Measurements from ENCODE around the gene YDJC.
A peak's percentile ranks its signal among the peaks of the same experiment; 100 is the strongest.
"Not testable (repeated sequence)": the region's sequence is repeated elsewhere in the genome, so short reads cannot be mapped to it uniquely, and the experiment has no call there.

Gene YDJC

DNA sequence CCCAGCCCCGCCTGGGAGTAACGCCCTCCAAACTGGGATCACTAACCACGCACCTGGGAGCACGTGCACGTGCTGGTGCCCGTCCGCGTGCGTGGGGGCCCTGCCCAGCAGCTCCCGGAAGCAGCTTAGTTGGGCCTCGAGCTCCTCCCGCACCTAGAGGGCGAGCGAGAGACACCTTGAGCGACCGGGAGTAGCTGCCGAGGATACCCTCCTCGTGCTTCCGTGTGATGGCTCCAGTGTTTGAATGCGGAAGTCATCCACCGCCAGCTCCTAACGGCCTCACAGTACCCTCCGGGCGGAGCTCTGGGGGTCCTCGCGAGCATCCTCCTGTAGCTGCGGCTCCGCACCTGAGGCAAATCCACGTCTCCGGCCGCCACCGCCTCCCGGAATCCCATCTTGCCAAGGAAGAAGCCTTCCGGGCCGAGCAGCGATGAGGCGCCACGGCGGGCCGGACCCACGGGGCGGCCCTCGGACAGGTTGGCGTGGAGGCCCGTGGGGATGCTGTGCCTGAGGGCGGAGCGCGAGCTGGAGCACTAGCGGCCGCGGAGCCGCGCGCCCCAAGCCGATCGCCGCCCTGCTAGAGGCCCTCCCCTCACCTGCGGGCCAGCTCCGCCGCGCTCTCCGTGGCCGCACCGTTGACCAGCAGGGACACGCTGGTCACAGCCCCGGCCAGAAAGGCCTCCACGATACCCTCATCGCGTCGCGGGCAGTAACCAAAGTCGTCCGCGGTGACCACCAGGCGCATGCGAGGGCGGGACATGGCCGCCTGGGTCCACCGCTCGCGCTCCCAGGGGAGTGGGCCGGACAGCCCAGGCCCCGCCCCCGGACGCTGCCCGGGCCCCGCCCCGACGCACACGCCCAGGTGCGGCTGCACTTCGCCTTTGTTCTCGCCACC lies at the start of gene YDJC:
TSS of gene YDJC (minus strand) at position 768 of the 895 bp plus-strand sequence. CDS start at position 760, 8 bp downstream.
- peak; percentile 85 for DNase-seq

DNA sequence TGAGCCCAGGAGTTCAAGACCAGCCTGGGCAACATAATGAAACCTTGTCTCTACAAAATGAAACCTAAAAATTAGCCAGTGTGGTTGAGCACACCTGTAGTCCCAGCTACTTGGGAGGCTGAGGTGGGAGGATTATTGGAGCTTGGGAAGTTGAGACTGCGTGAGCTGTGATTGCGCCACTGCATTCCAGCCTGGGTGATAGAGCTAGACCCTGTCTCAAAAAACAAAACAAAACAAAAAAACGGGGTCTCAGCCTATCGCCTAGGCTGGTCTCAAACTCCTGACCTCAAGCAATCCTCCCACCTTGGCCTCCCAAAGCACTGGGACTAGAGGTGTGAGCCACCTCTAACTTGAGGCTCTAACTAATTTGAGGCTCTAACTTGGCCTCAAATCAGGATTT lies 49.6 kb upstream of the YDJC start:
- no peak for DNase-seq

GRCh38 chr22:21678842-21679241 lies 49.0 kb upstream of the YDJC start:
- DNase-seq = not testable (repeated sequence)

- no peak for DNase-seq
These were observed 48.0 kb upstream of the YDJC start for GRCh38 chr22:21677606-21678443.

DNA sequence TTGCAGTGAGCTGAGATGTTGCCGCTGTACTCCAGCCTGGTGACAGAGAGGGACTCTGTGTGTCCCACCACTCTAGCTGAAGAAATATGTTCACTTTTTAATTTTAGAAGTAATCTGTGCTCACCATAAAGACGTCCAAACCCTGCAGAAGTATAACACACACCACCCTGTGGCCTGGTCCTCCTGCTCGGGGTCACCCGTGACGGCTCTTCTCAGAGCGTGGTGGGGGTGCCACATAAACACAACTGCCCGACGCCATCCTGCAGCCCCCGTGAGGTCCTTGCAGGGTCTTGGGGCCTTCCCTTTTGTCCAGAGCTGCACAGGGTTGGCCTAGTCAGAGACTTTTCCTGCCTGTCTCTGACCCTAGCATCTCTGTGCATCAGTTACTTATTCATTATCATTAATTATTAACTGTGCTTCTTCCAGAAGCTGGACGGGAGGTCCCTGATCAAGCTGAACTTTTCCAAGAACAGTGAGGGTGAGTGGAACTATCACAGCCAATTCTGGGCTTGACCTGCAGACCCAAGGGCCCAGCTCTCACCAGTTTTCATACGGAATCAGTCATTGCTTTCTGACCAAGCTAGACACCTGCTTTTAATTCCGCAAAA lies 44.9 kb upstream of the YDJC start:
- DNase-seq = no peak

DNA sequence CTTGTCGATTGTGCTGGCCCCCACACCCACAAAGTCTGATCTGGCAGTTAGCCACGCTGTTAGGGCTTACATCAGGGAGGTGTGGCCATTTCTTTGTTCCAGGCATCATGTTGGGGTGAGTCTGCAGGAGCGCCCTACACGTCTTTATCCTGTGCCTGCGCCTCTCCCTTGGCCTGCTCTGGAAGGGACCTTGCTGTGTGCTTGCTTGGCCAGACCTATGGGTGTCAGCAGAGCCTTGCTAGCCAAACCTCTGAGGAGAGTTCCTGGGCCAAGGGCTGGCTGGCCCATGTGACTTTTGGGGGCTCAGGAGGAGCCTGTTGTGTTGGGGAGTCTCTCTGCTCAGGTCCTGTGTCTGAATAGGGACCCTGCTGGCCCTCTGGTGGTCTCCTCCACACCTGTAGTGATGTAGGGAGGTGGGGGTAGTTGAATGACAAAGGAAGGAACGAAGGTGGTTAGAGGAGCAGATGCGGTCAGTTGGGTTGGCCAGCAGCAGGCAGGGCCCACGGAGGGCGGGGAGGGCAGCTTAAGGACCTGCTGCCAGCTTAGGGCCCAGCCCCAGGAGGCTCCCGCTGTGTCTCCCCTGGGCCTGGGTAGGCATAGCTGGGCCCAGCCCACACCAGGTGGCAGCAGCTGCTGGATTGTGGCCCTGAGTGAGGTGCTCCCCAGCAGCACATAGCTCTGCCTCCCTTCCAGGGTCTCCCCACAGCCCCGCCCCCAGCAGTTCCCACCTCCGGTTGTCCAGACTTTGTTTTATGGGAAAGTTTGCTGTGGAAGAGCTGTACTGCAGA lies 43.9 kb upstream of the YDJC start:
- DNase-seq = no peak

DNA sequence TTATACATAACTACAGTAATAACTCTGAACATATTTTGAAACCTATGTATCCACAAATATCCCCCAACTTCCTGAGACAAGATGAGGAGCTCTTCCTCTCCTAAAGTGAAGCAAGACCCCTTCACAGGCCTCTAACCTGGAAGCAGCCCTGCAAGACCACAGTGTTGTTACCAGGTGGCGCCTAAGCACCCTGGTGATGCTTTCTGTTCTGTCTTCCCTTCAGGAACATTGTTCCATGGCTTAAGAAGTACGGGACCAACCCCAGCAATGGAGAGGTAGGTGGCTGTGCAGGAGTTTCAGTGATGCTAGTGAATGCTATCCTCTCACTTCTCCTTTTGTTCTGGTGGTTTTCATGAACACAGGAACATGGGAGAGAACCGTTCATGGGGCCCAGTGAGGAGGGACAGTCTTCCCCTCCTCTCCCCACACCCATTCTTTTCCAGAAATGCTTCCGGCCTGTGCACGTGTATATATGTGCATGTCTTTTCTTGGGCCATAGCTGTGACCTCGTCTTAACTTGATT lies 42.3 kb upstream of the YDJC start:
- DNase-seq = no peak

GRCh38 chr22:21669026-21669425 lies 39.2 kb upstream of the YDJC start:
- no peak for DNase-seq

DNA sequence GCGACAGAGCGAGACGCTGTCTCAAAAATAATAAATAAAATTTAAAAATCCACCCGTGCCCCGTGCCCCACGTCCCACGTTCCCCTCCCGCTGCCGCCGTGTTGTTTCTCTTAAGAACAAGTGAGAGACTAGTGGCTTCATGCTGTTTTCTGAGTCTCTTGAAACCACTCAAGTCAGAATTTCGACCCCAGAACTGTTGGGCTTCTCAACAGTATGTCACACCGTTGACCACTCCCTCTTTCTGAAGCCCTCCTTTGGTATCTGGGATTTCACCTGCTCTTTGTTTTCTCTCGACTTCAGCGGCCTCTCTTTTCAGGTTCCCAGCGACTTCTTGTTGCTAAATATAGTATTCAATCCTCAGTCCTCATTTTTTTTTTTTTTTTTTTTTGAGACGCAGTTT lies 37.0 kb upstream of the YDJC start:
- no peak for DNase-seq

DNA sequence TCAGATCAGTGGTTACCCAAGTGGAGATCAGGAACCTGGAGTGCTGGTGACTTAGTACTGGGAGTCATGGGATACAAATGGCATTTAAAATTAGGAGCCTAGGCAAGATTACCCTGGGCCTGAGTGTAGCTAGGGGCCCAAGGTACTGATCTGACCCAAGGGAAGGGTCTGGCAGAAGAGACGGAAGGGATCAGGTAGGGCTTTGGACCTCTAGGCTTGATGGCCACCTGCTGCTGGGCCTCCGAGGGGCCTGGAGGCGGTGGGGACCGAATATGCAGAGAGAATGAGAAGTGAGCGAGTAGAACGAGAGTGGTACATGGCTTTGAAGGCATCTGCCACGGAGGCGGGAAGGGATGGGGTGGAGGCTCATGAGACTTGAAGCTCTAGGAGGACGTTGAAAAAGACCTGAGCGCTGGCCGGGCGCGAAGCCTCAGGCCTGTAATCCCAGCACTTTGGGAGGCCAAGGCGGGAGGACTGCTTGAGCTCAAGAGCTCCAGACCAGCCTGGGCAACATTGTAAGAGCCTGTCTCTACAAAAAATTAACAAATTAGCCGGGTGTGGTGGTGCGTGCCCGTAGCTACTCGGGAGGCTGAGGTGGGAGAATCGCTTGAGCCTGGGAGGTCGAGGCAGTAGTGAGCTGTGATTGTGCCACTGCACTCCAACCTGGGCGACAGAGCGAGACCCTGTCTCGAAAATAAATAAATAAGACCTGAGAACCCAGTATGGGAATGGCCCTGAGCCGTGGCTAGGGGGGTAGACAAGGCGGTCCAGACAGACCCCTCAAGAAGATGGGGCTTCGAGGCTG lies 35.4 kb upstream of the YDJC start:
- no peak for DNase-seq

- no peak for DNase-seq
These were observed 33.9 kb upstream of the YDJC start for GRCh38 chr22:21663738-21664137.

- no peak for DNase-seq
These were observed 32.2 kb upstream of the YDJC start for GRCh38 chr22:21661991-21662390.

- no peak for DNase-seq
These were observed 31.1 kb upstream of the YDJC start for GRCh38 chr22:21660904-21661303.

- no peak for DNase-seq
These were observed 30.2 kb upstream of the YDJC start for GRCh38 chr22:21659864-21660525.

DNA sequence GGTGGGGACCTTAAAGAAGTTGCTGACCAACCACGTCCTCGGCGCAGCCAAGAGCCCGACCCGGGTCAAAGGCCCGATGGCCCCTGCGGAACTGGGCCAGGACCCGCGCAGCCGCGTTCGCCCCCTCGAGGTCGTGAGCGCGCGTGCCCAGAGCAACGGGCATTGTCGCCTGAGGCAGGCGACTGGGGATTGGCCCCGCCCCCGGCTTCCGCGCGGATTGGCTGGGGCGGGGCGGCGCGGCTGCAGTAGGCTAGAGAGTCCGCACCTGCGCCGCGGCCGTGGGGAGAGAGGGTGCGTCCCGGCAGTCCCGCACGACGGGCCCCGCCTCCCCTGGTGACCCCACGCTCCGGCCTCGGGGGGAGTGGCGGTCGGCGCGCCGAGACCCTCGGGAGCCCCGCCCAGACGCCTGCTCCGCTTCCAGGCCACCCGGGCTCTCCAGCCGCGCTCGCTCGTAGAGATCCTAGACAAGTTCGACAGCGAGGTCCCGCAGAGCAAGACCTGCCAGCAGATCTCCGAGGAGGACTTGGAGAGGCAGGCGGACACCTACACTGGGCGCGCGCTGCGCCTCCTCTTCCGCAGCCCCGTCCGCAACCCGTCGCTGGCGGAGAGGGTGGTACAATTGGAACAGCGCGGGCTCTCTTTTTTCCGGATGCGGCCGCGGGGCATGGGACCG lies 27.7 kb upstream of the YDJC start:
- DNase-seq = peak; percentile 45

DNA sequence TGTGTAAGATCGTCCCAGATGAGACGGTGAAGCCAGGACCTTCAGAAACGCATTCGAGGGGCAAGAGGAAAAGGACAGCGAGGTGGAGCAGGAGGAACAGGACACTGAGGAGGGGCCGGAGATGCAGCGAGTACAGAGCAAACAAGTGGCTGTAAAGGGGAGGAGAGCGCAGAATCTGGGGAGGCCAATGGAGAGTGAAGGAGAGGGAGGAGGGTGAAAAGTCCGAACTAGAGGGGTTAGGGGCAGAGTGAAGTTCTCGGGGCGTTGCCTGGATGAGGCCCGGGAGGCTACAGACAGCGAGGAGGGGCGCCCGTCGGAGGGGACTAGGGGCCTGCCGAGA lies 27.2 kb upstream of the YDJC start:
- no peak for DNase-seq

DNA sequence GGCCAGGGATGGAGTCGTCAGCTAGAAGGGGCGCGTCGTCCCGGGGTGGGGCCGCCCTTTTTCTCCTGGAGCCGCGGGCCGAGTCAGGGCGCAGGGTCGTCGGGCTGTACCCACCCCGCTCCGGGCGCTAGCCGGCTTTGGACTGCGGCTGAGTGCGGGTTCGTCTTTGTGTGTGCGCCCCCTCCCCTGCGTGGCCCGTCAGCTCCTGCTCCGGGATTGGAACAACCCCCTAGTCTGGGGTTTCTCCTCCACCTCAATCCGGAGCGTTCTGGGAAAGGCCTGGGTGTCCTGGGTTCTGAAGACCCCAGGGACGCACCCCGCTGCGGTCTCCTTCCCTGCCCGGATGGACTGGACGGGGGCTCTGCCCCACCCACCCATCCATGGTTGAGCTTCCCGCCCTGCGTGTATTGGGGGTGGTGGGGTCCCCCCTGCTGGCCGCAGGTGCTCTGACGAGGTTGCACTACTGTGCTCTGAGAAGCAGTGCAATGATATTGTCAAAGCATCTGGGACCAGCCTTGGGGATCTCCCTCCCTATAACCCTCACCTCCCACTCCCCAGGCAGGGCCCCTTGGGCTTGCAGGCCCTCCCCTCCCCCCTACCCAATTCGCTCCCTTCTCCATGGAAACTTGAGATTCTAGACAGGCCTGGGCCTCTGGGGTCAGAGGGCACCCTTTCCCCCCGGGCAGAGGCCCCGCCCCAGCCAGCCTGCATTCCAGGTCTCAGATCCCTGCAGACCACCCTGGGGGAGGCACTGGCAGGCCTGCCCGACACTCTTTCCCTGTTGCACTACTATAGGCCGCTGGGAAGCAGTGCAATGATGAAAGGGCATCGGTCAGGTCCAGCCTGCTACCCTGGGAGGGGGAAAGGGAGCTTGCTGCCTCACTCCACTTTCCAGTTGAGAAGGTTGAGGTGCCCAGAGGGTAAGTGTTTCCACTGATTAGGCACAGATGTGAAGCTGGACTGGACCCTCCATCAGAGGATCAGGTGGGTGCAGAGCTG lies 23.0 kb upstream of the YDJC start:
- DNase-seq = no peak

- DNase-seq = peak; percentile 84
These were observed 22.3 kb upstream of the YDJC start for GRCh38 chr22:21652010-21652546.

DNA sequence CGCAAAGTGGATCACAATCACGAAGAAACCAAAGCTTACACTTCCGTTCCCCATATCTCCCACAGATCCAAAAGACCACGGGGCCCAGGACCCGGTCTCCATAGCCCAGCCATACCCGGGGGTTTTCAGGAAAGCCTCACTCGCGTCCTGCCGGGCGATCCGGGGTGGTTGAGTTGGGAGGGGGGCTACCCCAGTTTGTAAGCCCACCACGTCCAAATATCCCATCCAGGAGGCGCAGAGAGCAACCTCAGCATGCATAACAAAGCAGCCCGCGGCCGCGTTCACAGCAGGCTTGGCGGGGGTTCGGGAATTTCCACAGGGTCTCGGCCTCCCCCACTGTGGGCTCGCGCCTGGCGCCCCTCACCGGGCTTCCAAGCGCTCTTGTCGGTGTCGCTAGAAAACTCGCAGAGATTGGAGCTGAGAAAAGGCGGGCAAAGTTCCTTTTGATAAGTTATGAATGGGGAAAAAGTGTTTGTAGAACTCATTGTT lies 21.7 kb upstream of the YDJC start:
- no peak for DNase-seq

Measured in NCI-H1048 (cell line).